ENCODE measurements around the gene NOVA1. TPM values are rescaled to one million over a fixed set of nuclear protein-coding genes. Genes with fewer than 3 reads are reported as not detected.
A peak's percentile ranks its signal among the peaks of the same experiment; 100 is the strongest.
"Not testable (repeated sequence)": the region's sequence is repeated elsewhere in the genome, so short reads cannot be mapped to it uniquely, and the experiment has no call there.

Gene NOVA1, protein sequence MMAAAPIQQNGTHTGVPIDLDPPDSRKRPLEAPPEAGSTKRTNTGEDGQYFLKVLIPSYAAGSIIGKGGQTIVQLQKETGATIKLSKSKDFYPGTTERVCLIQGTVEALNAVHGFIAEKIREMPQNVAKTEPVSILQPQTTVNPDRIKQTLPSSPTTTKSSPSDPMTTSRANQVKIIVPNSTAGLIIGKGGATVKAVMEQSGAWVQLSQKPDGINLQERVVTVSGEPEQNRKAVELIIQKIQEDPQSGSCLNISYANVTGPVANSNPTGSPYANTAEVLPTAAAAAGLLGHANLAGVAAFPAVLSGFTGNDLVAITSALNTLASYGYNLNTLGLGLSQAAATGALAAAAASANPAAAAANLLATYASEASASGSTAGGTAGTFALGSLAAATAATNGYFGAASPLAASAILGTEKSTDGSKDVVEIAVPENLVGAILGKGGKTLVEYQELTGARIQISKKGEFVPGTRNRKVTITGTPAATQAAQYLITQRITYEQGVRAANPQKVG
- 51.5 TPM for total RNA-seq (ENCODE audit: insufficient read depth, low replicate concordance)

- DNase-seq (ENCODE audit: low spot score), result no peak
Measured at GRCh38 chr14:26597589-26598080, at the start of gene NOVA1. Gene NOVA1, minus strand, starts transcription at chr14:26598033. Its CDS starts 597 bp downstream, at chr14:26597436.

GRCh38 chr14:26645057-26645456 is 47.2 kb upstream of the NOVA1 start:
- DNase-seq (ENCODE audit: low spot score), result not testable (repeated sequence)

GRCh38 chr14:26636561-26636960 is 38.7 kb upstream of the NOVA1 start:
- DNase-seq (ENCODE audit: low spot score), result no peak

DNA sequence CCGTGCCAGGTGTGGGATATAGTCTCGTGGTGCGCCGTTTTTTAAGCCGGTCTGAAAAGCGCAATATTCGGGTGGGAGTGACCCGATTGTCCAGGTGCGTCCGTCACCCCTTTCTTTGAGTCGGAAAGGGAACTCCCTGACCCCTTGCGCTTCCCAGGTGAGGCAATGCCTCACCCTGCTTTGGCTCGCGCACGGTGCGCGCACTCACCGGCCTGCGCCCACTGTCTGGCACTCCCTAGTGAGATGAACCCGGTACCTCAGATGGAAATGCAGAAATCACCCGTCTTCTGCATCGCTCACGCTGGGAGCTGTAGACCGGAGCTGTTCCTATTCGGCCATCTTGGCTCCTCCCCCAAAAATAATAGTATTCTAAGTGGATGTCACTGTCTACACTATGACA is 37.1 kb upstream of the NOVA1 start:
- DNase-seq (ENCODE audit: low spot score), result not testable (repeated sequence)

DNA sequence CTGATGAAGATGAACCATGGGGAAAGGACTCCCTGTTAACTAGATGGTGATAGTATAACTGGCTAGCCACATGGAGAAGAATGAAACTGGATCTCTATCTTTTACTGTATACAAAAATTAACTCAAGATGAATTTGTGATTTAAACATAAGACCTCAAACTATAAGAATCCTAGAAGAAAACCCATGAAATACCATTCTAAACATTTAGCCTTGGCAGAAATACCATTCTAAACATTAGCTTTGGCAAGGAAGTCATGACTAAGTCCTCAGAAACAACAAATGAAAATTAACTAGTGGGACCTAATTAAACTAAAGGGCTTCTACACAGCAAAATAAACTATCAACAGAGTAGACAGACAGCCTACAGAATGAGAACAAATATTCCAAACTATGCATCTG is 28.4 kb upstream of the NOVA1 start:
- no peak for DNase-seq (ENCODE audit: low spot score)

DNA sequence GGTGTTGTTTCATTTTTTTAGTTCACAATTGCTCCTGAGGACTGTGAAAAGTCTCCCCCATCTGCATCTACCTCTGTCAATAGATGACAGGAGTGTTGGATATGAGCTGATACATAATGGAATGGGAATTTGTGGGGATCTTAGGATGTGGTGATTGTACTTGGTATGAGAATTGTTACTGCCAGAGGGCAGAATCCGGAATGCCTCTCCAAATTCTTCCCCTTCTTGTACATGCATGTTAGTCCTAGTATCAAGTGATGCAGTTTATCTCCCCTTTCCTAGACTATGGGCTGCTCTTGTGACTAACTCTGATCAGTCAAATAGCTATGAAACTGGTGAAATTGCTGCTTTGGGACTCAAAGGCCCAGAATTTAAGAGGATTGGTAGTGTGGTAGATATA is 24.8 kb upstream of the NOVA1 start:
- DNase-seq (ENCODE audit: low spot score), result no peak

DNA sequence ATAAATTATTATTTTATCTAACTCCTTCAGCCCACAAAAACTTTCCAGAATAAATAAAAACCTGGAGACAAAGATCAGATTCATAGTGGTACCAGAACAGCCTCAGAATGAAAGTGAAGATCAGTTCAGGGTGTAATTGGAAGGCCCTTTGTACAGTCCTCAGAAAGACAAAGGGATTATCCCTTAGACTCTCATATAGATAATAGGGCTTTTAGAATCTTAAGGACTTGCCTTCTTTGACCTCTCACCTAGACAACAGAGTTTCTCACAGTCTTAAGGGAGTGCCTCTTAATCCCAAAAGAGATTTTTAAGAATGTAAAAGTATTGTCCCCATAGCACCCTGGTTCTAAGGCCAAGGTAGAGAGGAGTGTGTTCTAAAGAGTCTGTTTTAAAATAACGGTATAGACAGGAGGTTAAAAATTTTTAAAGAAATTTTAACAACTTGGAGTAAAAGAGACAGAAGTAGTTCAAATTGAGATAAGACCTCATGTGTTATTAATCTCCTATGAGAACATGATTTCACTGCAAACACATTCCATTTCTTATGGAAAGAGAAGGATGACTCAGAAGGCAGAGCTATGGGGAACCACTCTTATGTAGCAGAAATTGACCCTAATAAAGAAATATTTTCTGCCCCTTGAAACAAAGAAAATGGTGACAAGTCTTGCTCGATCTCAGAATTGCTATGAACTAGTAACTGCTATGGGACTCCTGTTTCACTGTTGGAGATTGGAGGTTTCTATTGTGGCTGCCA is 24.2 kb upstream of the NOVA1 start:
- no peak for DNase-seq (ENCODE audit: low spot score)

DNA sequence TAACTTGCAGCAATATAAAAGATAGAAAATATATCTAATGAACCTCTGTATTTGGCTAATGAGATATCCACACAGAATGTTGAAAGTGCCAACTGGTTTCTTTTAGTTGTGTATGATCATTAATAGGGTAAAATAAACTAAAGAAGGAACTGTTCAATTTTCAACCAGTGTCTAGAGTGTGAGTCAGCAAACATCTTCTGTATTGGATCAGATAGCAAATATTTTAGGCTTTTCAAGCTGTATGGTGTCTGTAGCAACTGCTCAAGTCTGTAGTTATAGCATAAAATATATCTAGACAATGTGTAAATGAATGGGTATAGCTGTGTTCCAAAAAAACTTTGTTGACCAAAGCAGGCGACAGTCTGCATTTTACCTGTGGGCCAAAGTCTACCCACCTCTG is 23.5 kb upstream of the NOVA1 start:
- DNase-seq (ENCODE audit: low spot score), result no peak

DNA sequence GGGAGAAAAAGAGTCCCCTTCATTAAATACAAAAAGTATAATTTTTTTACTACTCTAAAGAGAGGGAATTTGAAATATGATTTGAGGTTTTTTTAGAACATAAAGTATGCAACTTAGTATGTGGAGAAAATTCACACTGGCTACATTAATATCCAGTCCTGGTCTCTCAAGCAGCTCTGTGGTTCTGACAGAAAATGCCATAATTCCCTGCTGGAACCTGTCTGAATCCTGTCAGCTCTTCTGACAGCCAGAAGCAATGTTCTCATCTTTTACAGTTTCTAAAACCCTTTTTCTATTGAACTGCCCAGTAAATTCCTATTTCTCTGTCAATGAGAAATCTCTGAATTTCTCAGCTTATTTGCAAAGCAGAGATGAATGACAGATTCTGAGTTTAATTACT is 13.4 kb upstream of the NOVA1 start:
- no peak for DNase-seq (ENCODE audit: low spot score)

DNA sequence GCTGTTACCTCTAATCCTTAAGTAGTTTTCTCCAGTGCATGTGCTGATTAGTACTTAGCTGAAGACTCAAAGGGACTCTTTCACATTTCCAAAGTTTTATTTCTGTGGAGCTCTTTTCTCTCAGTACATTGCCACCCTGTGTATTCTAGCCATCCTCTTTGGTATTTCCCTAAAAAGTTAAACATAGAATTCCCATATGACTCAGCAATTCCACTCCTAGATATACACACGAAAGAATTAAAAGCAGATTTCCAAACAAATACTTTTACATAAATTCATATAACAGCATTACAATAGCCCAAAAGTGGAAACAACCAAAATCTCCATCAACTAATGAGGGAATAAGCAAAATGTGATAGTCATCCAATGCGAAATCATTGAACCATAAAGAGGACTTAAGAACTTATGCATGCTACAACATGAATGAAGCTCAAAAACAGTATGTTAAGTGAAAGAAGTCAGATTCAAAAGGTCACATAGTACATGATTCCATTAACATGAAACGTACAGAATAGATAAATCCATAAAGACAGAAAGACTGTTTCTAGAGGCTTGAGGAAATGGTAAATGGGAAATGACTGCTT is 9.0 kb upstream of the NOVA1 start:
- DNase-seq (ENCODE audit: low spot score), result no peak

- no peak for DNase-seq (ENCODE audit: low spot score)
Measured at GRCh38 chr14:26605602-26606001, 7.8 kb upstream of the NOVA1 start.

DNA sequence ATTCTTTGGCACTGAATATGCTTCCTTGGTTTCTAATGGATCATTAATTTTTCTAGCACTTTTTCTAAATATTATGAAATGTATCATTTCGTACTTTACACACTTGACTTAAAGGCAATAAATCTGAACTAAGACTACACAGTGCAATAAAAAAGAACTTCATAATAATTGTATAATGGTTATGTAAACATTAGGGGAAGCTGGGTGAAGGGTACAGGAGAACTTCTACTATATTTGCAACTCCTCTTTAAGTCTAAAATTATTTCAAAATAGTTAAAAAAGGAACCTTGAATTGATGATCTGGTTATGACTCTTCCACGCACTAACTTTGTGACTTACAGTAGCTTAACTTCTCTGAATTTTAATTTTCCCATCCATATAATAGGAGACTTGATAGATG is 5.1 kb upstream of the NOVA1 start:
- no peak for DNase-seq (ENCODE audit: low spot score)

DNA sequence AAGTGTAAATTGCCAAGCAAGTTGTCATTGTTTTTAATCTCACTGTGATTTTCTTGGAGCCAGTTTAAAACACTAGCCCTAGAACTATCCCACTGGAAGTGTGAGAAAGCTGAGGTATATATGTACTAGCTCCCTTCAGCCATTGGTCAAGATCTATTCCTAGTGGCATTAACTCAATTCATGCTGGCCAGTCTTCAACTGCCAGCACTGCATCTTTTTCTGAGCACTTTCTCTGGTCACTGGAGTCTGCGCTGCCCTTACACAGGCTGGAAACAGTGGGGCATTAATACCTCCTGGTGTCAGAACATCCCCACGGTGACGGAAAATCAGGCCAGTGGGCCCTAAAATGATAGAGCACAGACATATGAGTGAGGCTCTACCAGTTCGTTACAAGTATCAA is 4.0 kb upstream of the NOVA1 start:
- DNase-seq (ENCODE audit: low spot score), result no peak

- no peak for DNase-seq (ENCODE audit: low spot score)
Measured at GRCh38 chr14:26599291-26599690, 1.5 kb upstream of the NOVA1 start.

DNA sequence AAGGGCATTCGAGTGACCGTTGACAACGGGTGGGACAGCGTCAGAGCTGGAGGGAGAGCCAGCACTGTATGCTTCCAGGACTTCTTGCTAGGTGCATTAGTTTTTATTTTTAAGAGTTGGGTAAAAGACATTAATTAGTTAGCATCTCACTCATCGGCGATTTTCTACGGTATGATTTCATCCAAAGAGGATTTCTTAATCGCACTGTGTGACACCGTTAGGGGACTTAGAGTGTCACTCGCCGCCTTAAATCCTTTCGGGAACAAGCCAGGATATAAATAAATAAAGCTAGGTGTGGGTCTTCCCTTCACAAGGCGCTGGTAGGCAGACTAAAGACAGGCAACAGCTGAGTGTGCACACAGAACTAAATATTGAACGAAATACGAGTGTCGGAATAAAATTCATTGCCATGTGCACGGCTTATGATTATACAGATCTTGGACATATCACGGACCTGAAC is 869 bp upstream of the NOVA1 start:
- DNase-seq (ENCODE audit: low spot score), result no peak

DNA sequence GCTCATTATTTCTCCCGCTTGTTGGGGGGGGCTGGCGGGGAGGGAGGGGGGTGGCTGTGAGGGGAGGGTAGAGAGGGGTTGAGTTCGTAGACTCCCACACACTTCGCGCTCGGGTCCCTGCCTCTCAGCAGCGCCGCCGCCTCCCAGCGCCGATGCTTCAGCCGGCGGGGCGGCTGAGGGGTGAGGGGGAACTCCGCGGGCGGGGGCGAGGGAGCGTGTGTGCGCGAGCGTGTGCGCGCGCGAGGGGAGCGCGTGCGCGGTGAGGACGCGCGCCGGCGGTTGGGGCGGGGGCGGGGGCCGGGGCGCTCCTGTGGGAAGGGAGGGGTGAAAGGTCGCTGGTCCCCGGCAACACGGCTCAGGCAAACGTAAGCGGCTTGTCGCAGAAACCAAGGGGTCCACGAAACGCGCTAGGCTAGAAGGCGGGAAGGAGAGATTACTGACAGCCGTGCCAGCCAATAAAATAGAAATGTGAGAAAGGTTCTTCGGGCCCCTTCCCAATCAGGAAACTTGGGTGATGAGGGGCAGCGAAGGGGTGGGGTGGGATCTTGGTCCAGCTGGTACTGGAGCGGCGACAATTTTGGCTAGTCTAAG is 343 bp upstream of the NOVA1 start:
- DNase-seq (ENCODE audit: low spot score), result peak; percentile 95

- peak; percentile 14 for DNase-seq (ENCODE audit: low spot score)
Measured at GRCh38 chr14:26597071-26597588, 703 bp downstream of the NOVA1 start.

DNA sequence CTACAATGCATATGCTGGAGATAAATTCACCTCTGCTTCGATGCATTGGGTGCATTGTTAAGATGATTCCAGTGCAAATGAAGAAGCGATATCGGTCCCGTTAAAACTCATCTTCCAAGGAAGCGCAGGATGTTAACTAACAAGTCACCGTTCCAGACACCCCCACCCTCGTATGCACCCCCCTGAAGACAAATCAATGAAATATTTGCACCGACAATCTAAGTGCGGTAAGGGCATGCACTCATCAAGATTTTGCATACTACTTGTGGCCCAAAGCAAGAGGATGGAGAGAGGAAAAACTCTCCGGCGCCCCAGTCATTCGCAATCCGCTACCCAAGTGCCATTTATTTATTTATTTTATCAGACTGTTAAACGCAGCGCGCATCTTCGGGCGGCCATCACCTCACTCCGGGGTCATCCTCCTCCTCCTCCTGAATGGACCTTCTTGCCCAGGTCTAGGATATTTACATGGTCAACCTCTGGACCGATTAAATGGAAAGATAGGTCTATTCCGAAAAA is 1.2 kb downstream of the NOVA1 start:
- peak; percentile 8 for DNase-seq (ENCODE audit: low spot score)

- DNase-seq (ENCODE audit: low spot score), result no peak
Measured at GRCh38 chr14:26595926-26596542, 1.8 kb downstream of the NOVA1 start.

- no peak for DNase-seq (ENCODE audit: low spot score)
Measured at GRCh38 chr14:26594756-26595545, 2.9 kb downstream of the NOVA1 start.

Measured in umbilical cord (tissue), 2 donors.